WTC11 (cell line): ENCODE results near the gene NOXA1. TPM values are rescaled to one million over a fixed set of nuclear protein-coding genes. Genes with fewer than 3 reads are reported as not detected.

ENCODE experiments used
- ATAC-seq: fragments of 200-7000 bp; cut with Tn5 transposase; 2 replicates; pipeline ENCODE4 v1.10.0; 2021; ENCODE audit warnings: mild to moderate bottlenecking, moderate library complexity
- CTCF ChIA-PET: fragments of 300-600 bp; sonication (Branson Sonifier 250); formaldehyde crosslinking; loops from one replicate; lab custom pipeline; 2021; ENCODE audit warnings: antibody characterized with exemption; lab: Charles Lee
- POLR2A ChIA-PET: fragments of 350-600 bp; sonication (Branson Sonifier 250); formaldehyde crosslinking; loops from one replicate; lab custom pipeline; 2021; ENCODE audit warnings: antibody characterized with exemption; lab: Charles Lee
- DNase-seq: peaks from one replicate; pipeline ENCODE4 v3.0.0; 2021; ENCODE audit warnings: low spot score
- H3K27ac Mint-ChIP-seq: 2 replicates; pipeline ENCODE4 v1.8.0; 2021; ENCODE audit warnings: mixed read lengths
- H3K27me3 Mint-ChIP-seq: 2 replicates; pipeline ENCODE4 v1.8.0; 2021; ENCODE audit warnings: low read depth, mild to moderate bottlenecking, moderate library complexity, mixed read lengths
- H3K36me3 Mint-ChIP-seq: 2 replicates; pipeline ENCODE4 v1.8.0; 2021; ENCODE audit warnings: mixed read lengths
- H3K4me1 Mint-ChIP-seq: 2 replicates; pipeline ENCODE4 v1.8.0; 2022; ENCODE audit warnings: mixed read lengths
- H3K4me3 Mint-ChIP-seq: 2 replicates; pipeline ENCODE4 v1.8.0; 2021; ENCODE audit warnings: mild to moderate bottlenecking, moderate library complexity, mixed read lengths
- H3K9me3 Mint-ChIP-seq: 2 replicates; pipeline ENCODE4 v1.8.0; 2021; ENCODE audit warnings: mixed read lengths
- GTF2I ChIP-seq: fragments of 250-450 bp; sonication (Bioruptor Pico); conservative IDR thresholded peaks from 2 replicates; pipeline ENCODE4 v1.4.0; 2021; ENCODE audit warnings: mild to moderate bottlenecking
- IRF2 ChIP-seq: sonication (generic); formaldehyde crosslinking; IDR thresholded peaks from 2 replicates; pipeline ENCODE4 v1.8.0; 2022; ENCODE audit warnings: low read depth, missing genetic modification reagents, borderline replicate concordance
- NFE2L1 ChIP-seq: sonication (generic); formaldehyde crosslinking; IDR thresholded peaks from 2 replicates; pipeline ENCODE4 v1.8.1; 2023; ENCODE audit warnings: missing genetic modification reagents
- SP1 ChIP-seq: sonication (generic); formaldehyde crosslinking; conservative IDR thresholded peaks from 2 replicates; pipeline ENCODE4 v1.8.1; 2022; ENCODE audit warnings: missing genetic modification reagents
- ZNF121 ChIP-seq: sonication (generic); formaldehyde crosslinking; IDR thresholded peaks from 2 replicates; pipeline ENCODE4 v1.8.0; 2023; ENCODE audit warnings: missing genetic modification reagents
- ZNF219 ChIP-seq: sonication (generic); formaldehyde crosslinking; IDR thresholded peaks from 2 replicates; pipeline ENCODE4 v1.8.0; 2023; ENCODE audit warnings: missing genetic modification reagents, mild to moderate bottlenecking, borderline replicate concordance
- ZNF263 ChIP-seq: sonication (generic); formaldehyde crosslinking; IDR thresholded peaks from 2 replicates; pipeline ENCODE4 v1.8.1; 2022; ENCODE audit warnings: low read depth, mild to moderate bottlenecking, moderate library complexity, missing genetic modification reagents
- ZNF423 ChIP-seq: fragments of 250-450 bp; sonication (Bioruptor Pico); IDR thresholded peaks from 2 replicates; pipeline ENCODE4 v2.1.2; 2022; ENCODE audit warnings: mild to moderate bottlenecking, moderate library complexity
- total RNA-seq: library from RNA; stranded (reverse); gene quantifications from 3 replicates; pipeline ENCODE4 v1.2.3, GENCODE V29; 2021
- TF ChIP-seq, protein P1 (sequence below): sonication (generic); formaldehyde crosslinking; IDR thresholded peaks from 2 replicates; pipeline ENCODE4 v1.8.0; 2022; ENCODE audit warnings: mild to moderate bottlenecking, missing genetic modification reagents
- TF ChIP-seq, protein P2 (sequence below): sonication (generic); formaldehyde crosslinking; IDR thresholded peaks from 2 replicates; pipeline ENCODE4 v1.8.1; 2022; ENCODE audit warnings: mild to moderate bottlenecking, moderate library complexity, missing genetic modification reagents
- TF ChIP-seq, protein P3 (sequence below): sonication (generic); formaldehyde crosslinking; IDR thresholded peaks from 2 replicates; pipeline ENCODE4 v1.8.1; 2023; ENCODE audit warnings: mild to moderate bottlenecking, missing genetic modification reagents
- TF ChIP-seq, protein P4 (sequence below): sonication (generic); formaldehyde crosslinking; IDR thresholded peaks from 2 replicates; pipeline ENCODE4 v1.8.1; 2023; ENCODE audit warnings: mild to moderate bottlenecking, moderate library complexity, missing genetic modification reagents
- TF ChIP-seq, protein P5 (sequence below): sonication (generic); formaldehyde crosslinking; IDR thresholded peaks from 2 replicates; pipeline ENCODE4 v1.8.1; 2023; ENCODE audit warnings: mild to moderate bottlenecking, missing genetic modification reagents, moderate library complexity
- TF ChIP-seq, protein P6 (sequence below): sonication (generic); formaldehyde crosslinking; IDR thresholded peaks from 2 replicates; pipeline ENCODE4 v1.8.0; 2022; ENCODE audit warnings: mild to moderate bottlenecking, missing genetic modification reagents
- TF ChIP-seq, protein P7 (sequence below): fragments of 250-450 bp; sonication (Bioruptor Pico); IDR thresholded peaks from 2 replicates; pipeline ENCODE4 v2.1.2; 2022; ENCODE audit warnings: mild to moderate bottlenecking, moderate library complexity

Gene NOXA1
- total RNA-seq, 1 experiment from 2014 or later: 2.9 TPM

DNA sequence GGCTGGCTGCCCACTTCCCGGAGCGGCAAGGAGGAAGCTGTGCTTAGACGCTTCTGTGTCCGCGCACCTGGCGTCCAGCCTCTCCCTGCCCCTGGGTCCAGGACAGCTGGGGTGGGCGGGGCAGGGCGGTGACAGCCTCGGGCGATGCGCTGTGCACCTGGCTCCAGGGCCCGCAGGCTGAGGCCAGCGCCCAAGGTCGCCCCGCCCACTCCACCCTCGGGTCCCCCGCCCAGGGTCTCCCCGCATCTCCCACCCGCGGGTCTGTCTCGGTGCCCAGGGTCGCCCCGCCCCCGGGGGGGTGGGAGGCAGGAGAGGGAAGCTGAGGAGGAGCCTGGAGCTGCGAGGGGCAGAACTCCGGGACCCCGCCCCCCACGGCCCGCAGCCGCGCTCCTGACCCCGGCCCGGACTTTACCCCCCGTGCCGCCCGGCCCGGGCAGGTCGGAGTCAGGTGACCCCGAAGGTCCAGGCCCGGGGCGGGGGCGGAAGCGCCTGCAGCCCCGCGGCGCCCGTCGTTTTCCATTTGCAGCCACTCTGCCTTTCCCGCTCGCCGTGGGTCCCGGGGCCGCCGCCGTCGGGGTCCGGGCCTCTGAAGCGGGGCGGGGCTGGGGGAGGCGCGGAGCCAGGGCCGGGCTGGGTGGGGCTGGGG is 18.2 kb downstream of the NOXA1 start, which contains the start of gene ENTPD8:
ENTPD8 (minus strand) TSS at position 69 of the 646 bp plus-strand sequence. CDS start 3,072 bp downstream, outside the sequence.
- TF ChIP-seq, protein P1, sequence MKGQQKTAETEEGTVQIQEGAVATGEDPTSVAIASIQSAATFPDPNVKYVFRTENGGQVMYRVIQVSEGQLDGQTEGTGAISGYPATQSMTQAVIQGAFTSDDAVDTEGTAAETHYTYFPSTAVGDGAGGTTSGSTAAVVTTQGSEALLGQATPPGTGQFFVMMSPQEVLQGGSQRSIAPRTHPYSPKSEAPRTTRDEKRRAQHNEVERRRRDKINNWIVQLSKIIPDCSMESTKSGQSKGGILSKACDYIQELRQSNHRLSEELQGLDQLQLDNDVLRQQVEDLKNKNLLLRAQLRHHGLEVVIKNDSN (CRISPR knock-in tag): peak; percentile 79
- TF ChIP-seq SP1 (CRISPR knock-in tag): peak; percentile 71
- TF ChIP-seq, protein P2, sequence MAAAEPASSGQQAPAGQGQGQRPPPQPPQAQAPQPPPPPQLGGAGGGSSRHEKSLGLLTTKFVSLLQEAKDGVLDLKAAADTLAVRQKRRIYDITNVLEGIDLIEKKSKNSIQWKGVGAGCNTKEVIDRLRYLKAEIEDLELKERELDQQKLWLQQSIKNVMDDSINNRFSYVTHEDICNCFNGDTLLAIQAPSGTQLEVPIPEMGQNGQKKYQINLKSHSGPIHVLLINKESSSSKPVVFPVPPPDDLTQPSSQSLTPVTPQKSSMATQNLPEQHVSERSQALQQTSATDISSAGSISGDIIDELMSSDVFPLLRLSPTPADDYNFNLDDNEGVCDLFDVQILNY (CRISPR knock-in tag): 0 out of 2 replicates have a peak, but pooled peaks have one; percentile 55
- TF ChIP-seq ZNF423 (CRISPR knock-in tag): peak; percentile 68; the same call in 1 of the 2 replicates
- TF ChIP-seq, protein P3, sequence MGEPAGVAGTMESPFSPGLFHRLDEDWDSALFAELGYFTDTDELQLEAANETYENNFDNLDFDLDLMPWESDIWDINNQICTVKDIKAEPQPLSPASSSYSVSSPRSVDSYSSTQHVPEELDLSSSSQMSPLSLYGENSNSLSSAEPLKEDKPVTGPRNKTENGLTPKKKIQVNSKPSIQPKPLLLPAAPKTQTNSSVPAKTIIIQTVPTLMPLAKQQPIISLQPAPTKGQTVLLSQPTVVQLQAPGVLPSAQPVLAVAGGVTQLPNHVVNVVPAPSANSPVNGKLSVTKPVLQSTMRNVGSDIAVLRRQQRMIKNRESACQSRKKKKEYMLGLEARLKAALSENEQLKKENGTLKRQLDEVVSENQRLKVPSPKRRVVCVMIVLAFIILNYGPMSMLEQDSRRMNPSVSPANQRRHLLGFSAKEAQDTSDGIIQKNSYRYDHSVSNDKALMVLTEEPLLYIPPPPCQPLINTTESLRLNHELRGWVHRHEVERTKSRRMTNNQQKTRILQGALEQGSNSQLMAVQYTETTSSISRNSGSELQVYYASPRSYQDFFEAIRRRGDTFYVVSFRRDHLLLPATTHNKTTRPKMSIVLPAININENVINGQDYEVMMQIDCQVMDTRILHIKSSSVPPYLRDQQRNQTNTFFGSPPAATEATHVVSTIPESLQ (CRISPR knock-in tag): no peak
- TF ChIP-seq, protein P4, sequence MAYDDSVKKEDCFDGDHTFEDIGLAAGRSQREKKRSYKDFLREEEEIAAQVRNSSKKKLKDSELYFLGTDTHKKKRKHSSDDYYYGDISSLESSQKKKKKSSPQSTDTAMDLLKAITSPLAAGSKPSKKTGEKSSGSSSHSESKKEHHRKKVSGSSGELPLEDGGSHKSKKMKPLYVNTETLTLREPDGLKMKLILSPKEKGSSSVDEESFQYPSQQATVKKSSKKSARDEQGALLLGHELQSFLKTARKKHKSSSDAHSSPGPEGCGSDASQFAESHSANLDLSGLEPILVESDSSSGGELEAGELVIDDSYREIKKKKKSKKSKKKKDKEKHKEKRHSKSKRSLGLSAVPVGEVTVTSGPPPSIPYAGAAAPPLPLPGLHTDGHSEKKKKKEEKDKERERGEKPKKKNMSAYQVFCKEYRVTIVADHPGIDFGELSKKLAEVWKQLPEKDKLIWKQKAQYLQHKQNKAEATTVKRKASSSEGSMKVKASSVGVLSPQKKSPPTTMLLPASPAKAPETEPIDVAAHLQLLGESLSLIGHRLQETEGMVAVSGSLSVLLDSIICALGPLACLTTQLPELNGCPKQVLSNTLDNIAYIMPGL: peak; percentile 46; the same call in 1 of the 2 replicates
- TF ChIP-seq ZNF121: 0 out of 2 replicates have a peak, but pooled peaks have one; percentile 9
- TF ChIP-seq ZNF263 (CRISPR knock-in tag): peak; percentile 20; the same call in 1 of the 2 replicates
- TF ChIP-seq, protein P5, sequence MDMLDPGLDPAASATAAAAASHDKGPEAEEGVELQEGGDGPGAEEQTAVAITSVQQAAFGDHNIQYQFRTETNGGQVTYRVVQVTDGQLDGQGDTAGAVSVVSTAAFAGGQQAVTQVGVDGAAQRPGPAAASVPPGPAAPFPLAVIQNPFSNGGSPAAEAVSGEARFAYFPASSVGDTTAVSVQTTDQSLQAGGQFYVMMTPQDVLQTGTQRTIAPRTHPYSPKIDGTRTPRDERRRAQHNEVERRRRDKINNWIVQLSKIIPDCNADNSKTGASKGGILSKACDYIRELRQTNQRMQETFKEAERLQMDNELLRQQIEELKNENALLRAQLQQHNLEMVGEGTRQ: peak; percentile 85
- no peak for TF ChIP-seq ZNF219
- peaks cover 5% of the 10 kb centered on the region for H3K4me1 Mint-ChIP-seq
- CTCF ChIA-PET: interaction anchor here (0.5 to 5.8 kb wide), 17 partner anchors 18 to 420 kb away, joined by 3 to 60 read pairs (median 4); partner anchors contain the start of genes EXD3, NOXA1, NRARP and NSMF
- peak within 1 kb of the TSS; percentile 75 for H3K4me3 Mint-ChIP-seq
- ATAC-seq (peak; percentile 84), DNase-seq (peak; percentile 90)
- no peaks in the 10 kb centered on the region for H3K9me3 Mint-ChIP-seq
- POLR2A ChIA-PET: interaction anchor here (1.8 kb wide), 1 partner anchor 18 kb away, joined by 5 read pairs; the partner anchor contains the start of genes EXD3 and NOXA1
- no peaks in the 10 kb centered on the region; the same call in 1 of the 2 replicates for H3K27me3 Mint-ChIP-seq
- H3K36me3 Mint-ChIP-seq: no peaks in the 10 kb centered on the region
- H3K27ac Mint-ChIP-seq: peak within 1 kb of the TSS; percentile 87

DNA sequence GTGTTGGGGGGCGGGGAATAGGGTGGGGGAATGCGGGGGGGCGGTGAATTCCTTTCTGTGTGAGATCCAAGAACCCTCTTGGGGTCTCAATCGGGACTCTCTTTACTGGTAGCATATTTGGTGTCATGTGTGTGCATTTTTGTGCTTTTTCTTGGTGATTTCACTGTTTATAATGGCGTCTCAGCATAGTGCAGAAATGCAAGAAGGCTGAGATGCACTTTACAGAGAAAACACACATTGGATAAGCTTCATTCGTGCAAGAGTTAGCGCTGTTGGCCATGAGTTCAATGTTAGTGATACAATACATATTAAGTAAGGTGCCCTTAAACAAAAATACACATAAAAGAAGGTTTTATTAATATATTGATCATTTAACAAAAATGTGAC is 18.7 kb downstream of the NOXA1 start:
- ChIA-PET POLR2A (interaction anchor here (1.8 kb wide), 1 partner anchor 19 kb away, joined by 5 read pairs; the partner anchor contains the start of genes EXD3 and NOXA1), CTCF (interaction anchor here (0.6 to 5.8 kb wide), 13 partner anchors 17 to 215 kb away, joined by 3 to 60 read pairs (median 4); partner anchors contain the start of genes EXD3, NOXA1, NRARP and NSMF)
- TF ChIP-seq ZNF263 (CRISPR knock-in tag) (no peak), IRF2 (CRISPR knock-in tag) (no peak)
- DNase-seq: no peak
- peak overlapping the region; percentile 87 for H3K27ac Mint-ChIP-seq
- H3K9me3 Mint-ChIP-seq: no peaks in the 10 kb centered on the region
- peak overlapping the region; percentile 75 for H3K4me3 Mint-ChIP-seq
- H3K4me1 Mint-ChIP-seq: peaks cover 5% of the 10 kb centered on the region
- H3K27me3 Mint-ChIP-seq: no peaks in the 10 kb centered on the region; the same call in 1 of the 2 replicates
- H3K36me3 Mint-ChIP-seq: no peaks in the 10 kb centered on the region
- ATAC-seq: no peak

DNA sequence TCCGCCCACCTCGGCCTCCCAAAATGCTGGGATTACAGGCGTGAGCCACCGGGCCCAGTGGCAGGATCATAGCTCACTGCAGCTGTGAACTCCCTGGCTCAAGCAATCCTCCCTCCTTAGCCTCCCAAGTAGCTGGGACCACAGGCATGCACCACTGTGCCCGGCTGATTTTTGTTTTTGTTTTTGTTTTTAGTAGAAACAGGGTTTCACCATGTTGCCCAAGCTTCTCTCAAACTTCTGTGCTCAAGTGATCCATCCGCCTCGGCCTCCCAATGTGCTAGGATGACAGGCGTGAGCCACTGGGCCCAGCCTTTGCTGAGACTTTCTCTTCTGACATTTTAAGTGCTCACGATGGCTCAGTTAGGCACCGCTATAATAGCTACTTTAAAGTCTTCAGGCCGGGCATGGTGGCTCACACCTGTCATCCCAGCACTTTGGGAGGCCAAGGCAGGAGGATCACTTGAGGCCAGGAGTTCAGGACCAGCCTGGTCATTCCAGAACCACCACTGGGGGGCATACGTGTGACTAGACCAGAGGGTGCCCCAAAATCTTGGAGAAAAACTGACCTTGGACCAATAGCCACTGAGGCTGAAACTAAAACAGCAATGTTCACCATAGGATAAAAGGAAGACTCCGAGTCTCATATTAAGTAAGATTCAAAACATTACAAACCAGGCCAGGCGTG is 21.1 kb downstream of the NOXA1 start:
- TF ChIP-seq, protein P3 (CRISPR knock-in tag): no peak
- TF ChIP-seq NFE2L1 (CRISPR knock-in tag) (no peak), GTF2I (no peak)
- TF ChIP-seq, protein P6, sequence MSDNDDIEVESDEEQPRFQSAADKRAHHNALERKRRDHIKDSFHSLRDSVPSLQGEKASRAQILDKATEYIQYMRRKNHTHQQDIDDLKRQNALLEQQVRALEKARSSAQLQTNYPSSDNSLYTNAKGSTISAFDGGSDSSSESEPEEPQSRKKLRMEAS (CRISPR knock-in tag): no peak
- TF ChIP-seq, protein P7, sequence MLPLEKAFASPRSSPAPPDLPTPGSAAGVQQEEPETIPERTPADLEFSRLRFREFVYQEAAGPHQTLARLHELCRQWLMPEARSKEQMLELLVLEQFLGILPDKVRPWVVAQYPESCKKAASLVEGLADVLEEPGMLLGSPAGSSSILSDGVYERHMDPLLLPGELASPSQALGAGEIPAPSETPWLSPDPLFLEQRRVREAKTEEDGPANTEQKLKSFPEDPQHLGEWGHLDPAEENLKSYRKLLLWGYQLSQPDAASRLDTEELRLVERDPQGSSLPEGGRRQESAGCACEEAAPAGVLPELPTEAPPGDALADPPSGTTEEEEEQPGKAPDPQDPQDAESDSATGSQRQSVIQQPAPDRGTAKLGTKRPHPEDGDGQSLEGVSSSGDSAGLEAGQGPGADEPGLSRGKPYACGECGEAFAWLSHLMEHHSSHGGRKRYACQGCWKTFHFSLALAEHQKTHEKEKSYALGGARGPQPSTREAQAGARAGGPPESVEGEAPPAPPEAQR: no peak
- no peaks in the 10 kb centered on the region for H3K9me3 Mint-ChIP-seq
- ChIA-PET CTCF (interaction anchor here (0.7 to 5.8 kb wide), 7 partner anchors 9 to 208 kb away, joined by 3 to 60 read pairs (median 4); partner anchors contain the start of genes EXD3, NOXA1, NRARP and NSMF), POLR2A (no interaction called here)
- DNase-seq: no peak
- H3K27ac Mint-ChIP-seq: no peak overlapping the region
- H3K4me1 Mint-ChIP-seq: peaks cover 5% of the 10 kb centered on the region
- no peaks in the 10 kb centered on the region for H3K36me3 Mint-ChIP-seq
- no peak overlapping the region for H3K4me3 Mint-ChIP-seq
- H3K27me3 Mint-ChIP-seq: no peaks in the 10 kb centered on the region; the same call in 1 of the 2 replicates
- no peak for ATAC-seq
